ENCODE data around the gene KRIT1.

The KRIT1 gene

DNA sequence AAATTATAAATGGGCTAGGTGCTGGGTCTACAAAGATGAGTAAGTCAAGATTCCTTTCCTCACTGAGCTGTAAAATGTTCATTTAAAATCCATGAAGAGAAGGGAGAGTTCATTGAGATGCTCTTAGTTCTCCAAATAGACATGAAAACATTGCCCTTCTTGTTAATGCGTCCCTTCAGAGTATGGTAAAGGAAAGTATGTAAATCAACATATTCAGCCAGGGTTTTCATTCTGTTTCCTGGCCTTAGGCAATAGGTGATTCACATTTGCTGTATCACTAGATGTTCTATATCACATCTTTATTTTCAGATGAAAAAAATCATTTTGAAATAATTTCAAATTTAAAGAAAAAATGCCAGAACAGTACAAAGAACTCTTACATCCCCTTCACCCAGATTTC lies 5.5 kb upstream of the KRIT1 start:
- TF ChIP-seq, protein P1, sequence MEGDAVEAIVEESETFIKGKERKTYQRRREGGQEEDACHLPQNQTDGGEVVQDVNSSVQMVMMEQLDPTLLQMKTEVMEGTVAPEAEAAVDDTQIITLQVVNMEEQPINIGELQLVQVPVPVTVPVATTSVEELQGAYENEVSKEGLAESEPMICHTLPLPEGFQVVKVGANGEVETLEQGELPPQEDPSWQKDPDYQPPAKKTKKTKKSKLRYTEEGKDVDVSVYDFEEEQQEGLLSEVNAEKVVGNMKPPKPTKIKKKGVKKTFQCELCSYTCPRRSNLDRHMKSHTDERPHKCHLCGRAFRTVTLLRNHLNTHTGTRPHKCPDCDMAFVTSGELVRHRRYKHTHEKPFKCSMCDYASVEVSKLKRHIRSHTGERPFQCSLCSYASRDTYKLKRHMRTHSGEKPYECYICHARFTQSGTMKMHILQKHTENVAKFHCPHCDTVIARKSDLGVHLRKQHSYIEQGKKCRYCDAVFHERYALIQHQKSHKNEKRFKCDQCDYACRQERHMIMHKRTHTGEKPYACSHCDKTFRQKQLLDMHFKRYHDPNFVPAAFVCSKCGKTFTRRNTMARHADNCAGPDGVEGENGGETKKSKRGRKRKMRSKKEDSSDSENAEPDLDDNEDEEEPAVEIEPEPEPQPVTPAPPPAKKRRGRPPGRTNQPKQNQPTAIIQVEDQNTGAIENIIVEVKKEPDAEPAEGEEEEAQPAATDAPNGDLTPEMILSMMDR (IDR thresholded peaks at IDR 0.05; ENCODE audit: insufficient read depth, low read depth, low read length, missing control alignments): no peak
- H3K4me3 ChIP-seq (ENCODE audit: low read length): no peak overlapping the region
- peak; percentile 53 for DNase-seq (ENCODE audit: low read depth)

DNA sequence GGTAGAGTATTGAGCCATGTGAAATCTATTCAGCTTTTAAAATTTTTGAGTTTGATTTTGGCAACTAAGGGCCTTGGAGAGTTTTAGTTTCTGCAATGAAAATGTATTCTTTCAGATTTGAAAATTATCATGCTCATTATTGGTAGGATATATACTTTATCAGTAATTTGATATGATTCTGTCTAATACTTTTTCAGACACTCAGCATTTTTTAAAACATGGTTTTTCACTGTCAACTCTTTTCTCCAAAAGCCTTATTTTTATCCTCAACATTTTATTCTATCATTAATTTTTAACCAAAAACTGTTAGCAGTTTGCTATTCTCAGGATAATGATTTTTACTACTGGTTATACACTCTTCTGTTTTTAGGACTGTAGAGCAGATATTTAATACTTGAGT lies 4.9 kb upstream of the KRIT1 start:
- TF ChIP-seq, protein P1 (IDR thresholded peaks at IDR 0.05; ENCODE audit: insufficient read depth, low read depth, low read length, missing control alignments): no peak
- no peak for DNase-seq (ENCODE audit: low read depth)
- no peak overlapping the region for H3K4me3 ChIP-seq (ENCODE audit: low read length)

DNA sequence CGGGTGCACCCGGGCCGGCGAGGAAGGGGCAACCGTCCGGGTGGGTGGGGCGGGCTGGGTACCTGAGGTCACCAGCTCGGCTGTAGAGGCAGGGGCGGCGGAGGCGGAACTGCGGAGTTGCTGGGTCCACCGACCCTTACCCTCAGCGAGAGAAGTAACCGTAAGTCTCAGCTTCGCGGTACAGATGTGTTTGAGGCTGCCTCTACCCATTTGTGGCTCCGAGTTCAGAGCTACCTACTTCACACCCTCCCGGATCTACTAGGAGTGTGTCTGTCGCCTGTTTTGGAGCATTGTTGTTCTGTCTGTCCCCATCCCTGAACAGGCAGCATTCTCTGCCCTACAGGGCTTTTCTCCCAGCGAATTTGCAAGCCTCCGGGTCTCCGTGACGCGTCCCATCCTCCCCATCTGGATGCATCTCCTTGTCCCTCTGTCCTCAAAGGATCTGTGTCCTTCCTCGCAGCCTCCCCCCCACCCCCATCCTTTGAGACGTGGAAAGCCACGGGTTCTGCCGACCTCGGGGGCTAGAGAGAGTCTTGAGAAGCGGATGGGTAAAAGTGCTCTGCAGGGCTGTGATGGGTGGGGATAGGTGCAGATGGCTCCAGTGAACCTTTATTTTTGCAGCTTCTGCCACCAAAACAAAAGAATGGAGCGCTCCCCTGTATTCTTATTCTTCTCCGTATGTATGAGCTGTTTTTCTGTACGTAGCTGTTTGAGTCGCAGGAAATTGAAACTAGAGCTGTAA lies 817 bp upstream of the KRIT1 start:
- peak overlapping the region; percentile 80 for H3K4me3 ChIP-seq (ENCODE audit: low read length)
- TF ChIP-seq, protein P1 (IDR thresholded peaks at IDR 0.05; ENCODE audit: insufficient read depth, low read depth, low read length, missing control alignments): no peak
- DNase-seq (ENCODE audit: low read depth): peak; percentile 24

DNA sequence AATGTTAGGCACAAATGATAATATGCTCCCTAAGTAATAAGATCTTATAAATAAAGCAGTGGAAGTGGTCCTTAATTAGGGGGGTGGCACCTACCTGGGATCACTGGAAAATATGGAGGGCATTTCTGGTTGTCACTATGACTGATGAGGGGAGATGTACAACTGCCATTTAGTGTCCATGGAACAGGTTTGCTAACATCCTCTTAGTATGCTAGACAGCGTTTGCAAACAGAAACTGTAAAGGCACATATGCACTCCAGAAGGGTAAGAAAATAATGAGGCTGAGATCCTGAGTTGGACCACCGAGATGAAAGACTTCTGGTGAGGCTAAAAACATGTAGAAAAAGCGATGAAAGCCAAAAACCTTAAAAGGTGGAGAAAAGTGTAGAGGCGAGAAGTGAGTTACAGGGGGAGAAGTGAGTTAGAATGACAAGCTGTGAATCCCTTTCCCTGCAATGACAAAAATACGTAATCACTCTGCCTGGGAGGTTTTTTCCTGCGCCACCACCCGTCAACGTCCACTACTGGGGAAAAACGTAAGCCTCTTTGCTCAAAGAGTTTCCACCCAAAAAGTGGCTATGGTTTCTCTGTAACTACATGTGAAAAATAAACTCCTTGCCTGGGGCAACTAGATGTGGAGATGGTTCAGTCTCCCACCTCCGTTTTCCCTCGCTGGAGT lies 767 bp downstream of the KRIT1 start:
- DNase-seq (ENCODE audit: low read depth): no peak
- TF ChIP-seq, protein P1 (IDR thresholded peaks at IDR 0.05; ENCODE audit: insufficient read depth, low read depth, low read length, missing control alignments): no peak
- peak overlapping the region; percentile 80 for H3K4me3 ChIP-seq (ENCODE audit: low read length)

GRCh38 chr7:92242972-92243371 lies 2.7 kb downstream of the KRIT1 start:
- TF ChIP-seq, protein P1 (IDR thresholded peaks at IDR 0.05; ENCODE audit: insufficient read depth, low read depth, low read length, missing control alignments): no peak
- no peak overlapping the region for H3K4me3 ChIP-seq (ENCODE audit: low read length)
- DNase-seq (ENCODE audit: low read depth): no peak

GRCh38 chr7:92230547-92230946 lies 15.2 kb downstream of the KRIT1 start:
- H3K4me3 ChIP-seq (ENCODE audit: low read length): no peak overlapping the region
- TF ChIP-seq, protein P1 (IDR thresholded peaks at IDR 0.05; ENCODE audit: insufficient read depth, low read depth, low read length, missing control alignments): no peak
- DNase-seq (ENCODE audit: low read depth): no peak

All from epithelial cell of esophagus (primary cell).